Left renal cortex interstitium (tissue), 4 donors: ENCODE data around the gene TMED7. TPM values are rescaled to one million over a fixed set of nuclear protein-coding genes. Genes with fewer than 3 reads are reported as not detected.
"Not testable (repeated sequence)": the region's sequence is repeated elsewhere in the genome, so short reads cannot be mapped to it uniquely, and the experiment has no call there.

Source experiments
- DNase-seq, 4 donors: peaks; one replicate each; pipeline ENCODE4 v3.0.0-alpha.2; 2013; ENCODE audit warnings: low read depth in 4 of 4, low spot score in 2 of 4, missing footprints in 1 of 4
- polyA plus RNA-seq, 4 donors: library from polyadenylated mRNA; unstranded; fragments of 120-200 nt; gene quantifications; one replicate each; pipeline ENCODE4 v1.2.1, GENCODE V29; 2013; ENCODE audit not compliant: insufficient read length in 4 of 4

Gene TMED7
- 100 to 1,000 TPM in 3 of 4 donors, 10 to 100 TPM in 1; 87.5 to 107 (median 105) TPM for polyA plus RNA-seq

DNA sequence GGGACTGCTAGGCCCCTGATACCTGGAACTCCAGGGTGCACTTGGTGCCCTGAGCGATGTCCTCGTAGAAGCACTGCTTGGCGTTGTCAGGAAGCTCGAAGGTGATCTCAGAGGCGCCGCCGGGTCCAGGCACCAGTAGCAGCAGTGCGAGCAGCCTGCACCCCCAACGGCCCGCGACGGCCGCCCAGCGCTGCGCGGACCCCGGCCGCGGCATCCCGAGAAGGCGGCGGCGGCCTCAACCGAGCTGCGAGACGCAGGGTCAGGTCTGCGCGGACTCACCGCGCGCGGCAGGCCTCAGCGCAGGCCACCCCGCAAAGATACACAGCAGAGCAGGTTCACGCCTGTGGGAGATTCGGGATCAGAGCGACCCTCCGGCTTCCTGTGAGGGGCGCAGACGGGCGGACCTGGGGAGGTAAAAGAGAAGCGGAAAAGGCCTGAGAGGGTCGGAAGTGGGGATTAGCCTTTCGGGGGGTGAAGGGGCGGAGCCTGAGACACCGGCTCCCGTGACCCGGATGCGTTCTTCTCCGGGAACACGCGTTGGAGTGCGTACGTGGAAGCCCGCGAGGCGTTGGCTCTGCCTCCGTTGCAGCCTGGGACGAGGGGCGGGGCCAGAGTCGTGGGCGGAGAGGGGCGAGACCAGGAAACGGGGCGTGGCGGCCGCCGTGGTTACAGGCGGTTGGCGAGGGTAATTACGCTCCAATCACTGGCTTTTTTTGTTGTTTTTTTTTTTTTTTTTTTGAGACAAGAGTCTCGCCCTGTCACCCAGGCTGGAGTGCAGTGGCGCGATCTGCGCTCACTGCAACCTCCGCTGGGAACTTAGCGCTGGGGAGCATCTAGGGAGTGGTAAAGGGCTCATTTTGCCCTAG lies at the start of gene TMED7:
TSS of gene TMED7 (minus strand) at position 458 of the 866 bp plus-strand sequence. CDS start at position 214, 244 bp downstream.
- peak; percentile 89 to 96 (median 94) for DNase-seq

DNA sequence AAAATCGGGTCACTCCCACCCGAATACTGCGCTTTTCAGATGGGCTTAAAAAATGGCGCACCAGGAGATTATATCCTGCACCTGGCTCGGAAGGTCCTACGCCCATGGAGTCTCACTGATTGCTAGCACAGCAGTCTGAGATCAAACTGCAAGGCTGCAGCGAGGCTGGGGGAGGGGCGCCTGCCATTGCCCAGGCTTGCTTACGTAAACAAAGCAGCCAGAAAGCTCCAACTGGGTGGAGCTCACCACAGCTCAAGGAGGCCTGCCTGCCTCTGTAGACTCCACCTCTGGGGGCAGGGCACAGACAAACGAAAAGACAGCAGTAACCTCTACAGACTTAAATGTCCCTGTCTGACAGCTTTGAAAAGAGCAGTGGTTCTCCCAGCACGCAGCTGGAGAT lies 48.9 kb upstream of the TMED7 start:
- not testable (repeated sequence) for DNase-seq

DNA sequence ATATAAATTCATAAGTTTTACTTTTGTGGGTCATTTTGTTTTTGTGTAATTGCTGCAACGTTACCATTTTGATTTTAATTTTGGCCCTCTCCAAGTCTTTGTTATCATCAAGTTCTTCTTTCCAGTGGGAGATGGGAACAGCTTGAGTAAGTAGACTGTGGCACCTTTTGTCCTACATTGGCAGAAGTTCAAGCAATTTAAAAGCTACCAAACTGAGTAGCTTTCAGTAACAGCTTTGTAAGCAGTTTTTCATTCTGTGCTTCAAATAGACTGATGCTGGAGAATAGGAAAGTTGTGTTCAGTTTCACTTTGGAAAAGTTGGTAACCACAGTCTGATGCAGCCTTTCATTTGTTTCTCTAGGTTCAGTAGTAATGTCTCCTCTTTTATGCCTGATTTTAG lies 47.8 kb upstream of the TMED7 start:
- DNase-seq = no peak

DNA sequence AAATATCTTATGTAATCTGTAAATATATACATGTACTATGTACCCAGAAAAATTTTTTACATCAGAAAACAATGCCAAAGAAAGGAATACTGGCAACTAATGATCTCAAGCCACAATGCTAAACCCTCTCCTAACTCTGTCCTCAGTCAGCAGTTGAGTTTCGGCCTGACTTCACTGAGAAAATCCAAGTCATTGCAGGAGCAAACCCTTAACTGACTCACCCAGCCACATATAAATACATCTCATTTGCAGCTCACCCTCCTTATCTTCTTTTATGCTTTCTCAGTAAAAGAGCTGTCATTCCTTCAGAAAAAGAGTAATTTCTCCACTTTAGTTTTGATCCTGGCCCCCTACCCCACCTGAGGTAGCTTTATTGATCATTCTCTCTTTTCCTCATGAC lies 46.1 kb upstream of the TMED7 start:
- no peak for DNase-seq

DNA sequence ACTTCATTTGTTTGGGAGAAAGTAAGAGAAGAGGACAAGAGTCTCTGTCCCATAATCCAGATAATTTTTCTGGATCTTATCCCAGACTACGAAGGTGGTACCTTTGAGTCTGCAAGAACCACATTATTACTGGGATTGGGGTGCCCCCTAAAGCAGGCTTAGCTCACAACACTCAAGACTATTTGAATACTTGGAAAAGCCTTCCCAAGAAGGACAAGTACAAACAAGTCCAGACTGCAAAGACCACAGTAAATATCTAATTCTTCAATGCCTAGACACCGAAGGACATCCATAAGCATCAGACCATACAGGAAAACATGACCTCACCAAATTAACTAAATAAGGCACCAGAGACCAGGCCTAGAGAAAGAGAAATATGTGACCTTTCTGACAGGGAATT lies 40.2 kb upstream of the TMED7 start:
- no peak for DNase-seq

DNA sequence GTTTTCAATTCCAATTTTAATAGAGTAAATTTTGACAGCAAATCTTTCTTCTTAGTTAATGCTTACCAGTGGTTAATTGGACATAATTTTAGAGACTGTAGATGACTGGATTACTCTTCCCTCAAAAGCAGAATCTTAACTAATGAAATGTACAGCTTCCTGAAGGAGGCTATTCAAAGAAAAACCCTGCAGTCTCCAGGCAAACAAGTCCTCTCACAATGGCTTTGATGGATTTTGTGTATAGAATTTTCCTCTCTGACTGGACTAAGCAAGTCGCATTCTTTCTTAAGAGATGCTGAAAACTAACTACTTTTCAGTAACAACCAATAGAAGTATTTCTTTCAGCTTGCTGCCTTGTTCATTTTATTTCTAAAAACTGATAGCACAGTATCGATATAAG lies 35.7 kb upstream of the TMED7 start:
- no peak for DNase-seq

DNA sequence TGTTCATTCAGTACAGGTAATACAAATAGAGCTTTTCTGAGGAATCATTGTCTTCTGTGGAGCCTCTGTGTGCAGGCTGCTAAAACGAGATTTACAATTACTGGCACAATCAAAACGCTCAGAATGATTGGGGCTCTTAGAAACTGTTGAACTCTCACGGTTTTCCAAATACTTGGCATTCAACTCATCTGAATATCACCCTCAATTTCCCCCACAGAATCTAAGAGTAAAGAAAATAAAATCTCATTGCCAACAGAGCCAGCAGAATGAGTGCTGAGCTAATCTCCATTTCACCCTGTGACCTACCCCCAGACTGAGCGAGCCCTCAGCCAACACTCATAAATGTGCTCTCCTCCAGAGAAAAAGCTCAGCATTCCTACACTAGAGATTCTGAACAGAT lies 35.3 kb upstream of the TMED7 start:
- DNase-seq = no peak

DNA sequence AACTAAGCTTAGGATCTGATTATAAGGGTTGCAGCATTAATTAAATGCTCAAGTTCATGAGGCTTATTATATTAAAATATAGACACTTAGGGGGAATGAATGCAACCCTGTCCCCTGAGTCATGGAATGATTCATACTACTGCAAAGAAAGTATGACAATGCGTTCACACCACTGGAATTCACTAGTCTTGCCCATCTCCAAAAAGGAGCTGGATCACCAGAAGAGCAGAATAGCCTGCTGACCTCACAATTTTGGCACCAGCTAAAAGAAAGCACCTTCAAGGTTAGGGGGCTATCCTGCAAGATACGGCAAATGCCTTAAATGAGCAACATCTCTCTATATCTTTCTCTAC lies 32.0 kb upstream of the TMED7 start:
- DNase-seq = no peak

DNA sequence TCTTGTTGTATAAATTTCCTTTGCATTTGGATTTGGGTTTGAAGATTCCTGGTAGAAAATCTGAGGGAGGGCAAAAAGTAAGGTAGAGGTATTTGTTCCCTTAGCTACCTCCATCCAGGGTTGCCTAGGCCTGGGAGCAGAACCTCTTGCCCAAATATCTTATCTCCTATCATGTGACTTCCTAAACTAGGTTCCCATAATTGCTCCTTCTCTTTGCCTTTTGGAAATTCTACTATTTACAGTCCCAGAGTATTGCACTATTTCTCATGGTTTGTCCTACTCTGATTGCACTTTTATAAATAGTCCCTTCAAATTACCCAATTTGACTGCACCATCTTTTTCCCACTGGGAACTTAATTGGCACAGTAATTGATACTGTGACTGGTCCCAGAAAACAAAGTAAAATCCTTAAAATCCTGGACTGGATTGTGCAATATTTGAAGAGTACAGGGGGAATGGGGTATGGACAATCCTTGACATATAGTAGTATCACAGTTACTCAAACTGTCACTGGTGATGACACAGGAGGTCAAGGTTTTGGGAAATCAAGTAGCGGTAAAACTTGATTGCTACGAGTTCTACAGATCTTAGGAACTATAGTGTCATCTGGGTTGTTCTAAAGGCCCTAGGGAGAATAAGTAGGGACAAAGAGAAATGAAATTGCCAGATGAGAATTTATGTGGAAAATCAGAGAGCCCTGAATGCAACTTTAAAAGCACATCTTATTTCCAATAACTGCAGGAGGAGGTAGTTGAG lies 31.5 kb upstream of the TMED7 start:
- DNase-seq = no peak

DNA sequence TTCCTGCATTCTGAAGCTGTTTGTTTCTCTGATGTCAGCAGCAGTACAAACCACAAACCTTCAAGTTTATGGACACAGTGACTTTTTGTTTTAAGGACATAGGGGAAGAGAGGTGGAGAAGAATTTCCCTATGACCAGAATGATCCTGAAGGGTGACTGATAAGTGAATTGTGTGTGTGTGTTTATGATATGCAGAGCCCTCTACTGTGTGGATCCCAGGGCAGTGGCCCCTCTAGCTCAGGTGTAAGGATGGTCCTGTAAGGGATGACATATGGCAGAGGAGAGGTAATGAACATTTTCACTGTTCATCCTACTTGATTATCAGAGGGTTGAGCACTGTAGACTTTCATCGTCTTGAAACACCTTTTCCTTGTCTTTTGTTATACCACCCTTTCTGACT lies 30.6 kb upstream of the TMED7 start:
- DNase-seq = no peak

DNA sequence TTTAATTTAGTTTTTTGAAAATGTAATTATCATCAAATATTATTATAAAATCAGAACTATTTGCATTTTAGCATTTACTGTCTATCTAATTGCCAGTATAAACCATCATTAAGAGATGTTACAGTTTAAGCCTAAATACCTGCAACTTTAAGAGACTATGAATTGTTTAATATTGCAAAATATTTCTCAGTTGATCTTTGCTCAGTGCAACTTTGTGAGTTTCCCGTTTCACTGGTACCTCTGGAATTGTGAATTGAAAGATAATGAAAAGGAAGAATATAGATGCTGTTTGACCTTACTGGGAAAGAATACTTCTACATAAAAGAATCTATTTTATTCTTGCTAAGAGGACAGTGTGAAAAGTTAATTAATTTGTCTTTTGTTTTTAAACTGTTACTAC lies 30.2 kb upstream of the TMED7 start:
- DNase-seq = no peak

DNA sequence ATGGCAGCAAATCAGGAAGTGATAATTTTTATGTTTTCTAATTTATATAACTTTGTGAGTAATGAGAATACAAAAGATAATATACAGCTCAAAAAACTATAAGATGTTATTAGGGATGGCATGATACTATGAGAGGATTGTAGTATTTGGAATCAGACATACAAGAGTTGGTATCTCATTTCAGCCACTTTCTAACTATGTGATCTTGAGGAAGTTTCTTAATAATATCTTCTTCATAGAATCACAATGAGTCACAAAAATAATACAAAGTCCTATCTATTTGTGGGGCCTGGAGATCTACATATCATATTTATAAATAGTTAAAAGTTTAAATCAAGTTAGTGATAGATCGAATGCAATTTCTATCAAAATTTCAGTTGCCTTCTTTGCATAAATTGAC lies 23.7 kb upstream of the TMED7 start:
- no peak for DNase-seq

DNA sequence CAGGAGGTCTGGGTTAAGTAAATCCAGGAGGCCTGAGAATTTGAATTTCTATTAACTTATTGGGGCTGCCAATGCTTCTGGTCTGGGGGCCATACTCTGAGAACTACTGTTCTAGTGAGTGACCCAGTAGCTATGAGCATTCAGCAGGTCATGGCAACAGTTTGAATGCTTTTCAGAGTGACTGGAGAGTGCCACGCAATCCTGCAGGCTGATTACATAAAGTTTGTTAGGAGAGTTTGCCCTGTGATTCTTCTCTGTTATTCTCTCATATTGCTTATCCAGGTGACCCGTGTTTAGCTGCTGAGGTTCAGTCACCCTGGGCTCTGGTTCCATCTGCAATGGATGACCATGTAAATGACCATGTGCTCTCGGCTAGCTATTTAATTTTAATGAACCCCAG lies 22.2 kb upstream of the TMED7 start:
- no peak for DNase-seq

DNA sequence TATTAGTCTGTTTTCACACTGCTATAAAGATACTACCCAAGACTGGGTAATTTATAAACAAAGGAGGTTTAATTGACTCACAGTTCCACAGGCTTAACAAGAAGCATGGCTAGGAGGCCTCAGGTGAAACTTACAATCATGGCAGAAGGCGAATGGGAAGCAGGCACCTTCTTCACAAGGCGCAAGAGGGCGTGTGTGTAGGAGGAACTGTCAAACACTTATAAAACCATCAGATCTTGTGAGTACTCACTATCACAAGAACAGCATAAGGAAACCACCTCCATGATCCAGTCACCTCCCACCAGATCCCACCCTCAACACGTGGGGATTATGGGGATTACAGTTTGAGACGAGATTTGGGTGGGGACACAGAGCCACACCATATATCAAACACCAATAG lies 19.6 kb upstream of the TMED7 start:
- not testable (repeated sequence) for DNase-seq

DNA sequence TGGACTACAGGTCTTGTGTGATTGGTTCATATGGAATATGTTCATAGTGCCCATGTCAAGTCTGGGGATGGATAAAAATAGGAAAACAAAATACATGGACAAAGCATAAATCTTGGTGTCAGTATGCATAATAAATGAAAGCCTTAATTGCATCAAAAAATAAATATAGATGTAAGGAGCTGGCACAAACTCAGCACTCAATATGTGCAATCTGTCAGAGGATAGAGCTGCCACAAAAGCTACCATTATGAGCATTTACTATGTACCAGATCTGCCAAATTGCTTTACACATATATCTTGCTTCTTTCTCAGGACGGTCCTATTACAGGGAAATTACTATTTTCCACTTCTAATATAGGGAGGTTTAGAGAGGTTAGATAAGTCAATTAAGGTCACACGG lies 18.2 kb upstream of the TMED7 start:
- DNase-seq = no peak

DNA sequence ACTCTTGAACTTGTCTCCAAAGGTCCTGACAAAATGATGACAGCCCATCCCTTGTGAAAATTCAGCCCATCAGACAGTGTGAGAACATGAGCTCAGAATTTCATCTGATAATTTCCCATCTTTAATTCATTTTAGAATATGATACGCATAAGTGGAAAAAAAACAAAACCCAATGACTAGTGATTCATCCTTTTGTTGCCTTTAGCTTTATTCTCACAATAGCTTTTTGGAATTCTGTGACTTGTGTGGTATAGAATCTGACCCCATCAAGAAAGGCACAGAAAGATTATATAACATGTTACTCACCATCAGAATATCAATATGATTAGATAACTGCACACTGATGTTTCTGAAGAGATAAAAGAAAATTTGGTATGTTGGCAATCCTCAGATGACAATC lies 16.1 kb upstream of the TMED7 start:
- no peak for DNase-seq

DNA sequence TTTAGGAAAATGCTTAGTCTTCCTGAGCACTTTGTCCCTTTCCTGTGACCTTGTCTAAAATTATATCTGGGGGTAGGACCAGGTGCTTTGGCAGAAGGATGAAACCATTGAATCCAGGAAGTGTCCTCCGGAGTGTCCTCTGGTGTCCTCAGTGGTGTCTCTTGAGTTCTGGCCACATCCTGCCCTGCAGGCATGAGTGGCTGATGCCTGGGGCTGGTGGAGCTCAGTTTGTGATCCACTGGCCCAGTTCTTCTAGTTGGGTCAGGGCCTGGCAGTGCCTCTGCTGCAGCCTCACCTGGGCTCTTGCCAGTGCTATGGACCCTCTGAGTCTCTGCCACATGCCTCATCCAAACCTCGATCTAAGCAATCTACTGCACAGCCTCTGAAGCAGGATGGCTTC lies 14.4 kb upstream of the TMED7 start:
- no peak for DNase-seq

DNA sequence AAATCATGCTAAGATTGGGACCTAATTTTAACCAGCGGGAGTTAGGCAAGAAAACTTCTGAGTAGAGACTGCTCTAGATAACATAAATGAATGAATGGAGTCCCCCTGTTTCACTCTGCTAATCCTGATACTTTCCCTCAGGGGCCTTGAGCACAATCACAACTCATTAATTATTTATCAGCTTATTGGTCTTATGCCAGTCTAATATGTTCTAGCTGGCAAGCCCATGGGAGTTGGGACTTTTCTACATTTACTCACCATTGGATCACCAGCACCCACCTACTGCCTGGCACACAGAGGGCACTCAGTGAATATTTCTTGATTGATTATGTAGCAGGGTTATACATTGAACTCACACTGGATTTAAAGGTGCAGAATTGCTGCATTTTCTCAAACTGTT lies 13.5 kb upstream of the TMED7 start:
- DNase-seq = no peak

DNA sequence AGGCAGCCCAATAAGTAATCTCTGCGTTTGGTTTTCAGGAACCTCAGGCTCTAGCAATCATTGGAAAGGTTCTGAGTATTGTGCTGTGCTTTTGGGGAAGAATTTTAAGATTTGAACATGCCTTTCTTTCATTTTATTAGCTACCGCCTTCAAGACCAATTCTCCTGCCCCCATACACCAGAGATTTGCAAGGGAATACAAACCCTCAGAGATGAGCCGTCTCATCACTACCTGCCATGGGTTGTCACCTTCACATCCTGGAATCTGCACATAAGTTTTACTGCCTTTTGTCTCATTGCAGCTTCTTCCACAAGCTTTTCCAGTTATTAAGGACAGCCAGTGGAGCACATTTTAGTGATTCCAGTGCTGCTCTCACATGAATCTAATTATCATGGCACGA lies 11.7 kb upstream of the TMED7 start:
- DNase-seq = no peak

DNA sequence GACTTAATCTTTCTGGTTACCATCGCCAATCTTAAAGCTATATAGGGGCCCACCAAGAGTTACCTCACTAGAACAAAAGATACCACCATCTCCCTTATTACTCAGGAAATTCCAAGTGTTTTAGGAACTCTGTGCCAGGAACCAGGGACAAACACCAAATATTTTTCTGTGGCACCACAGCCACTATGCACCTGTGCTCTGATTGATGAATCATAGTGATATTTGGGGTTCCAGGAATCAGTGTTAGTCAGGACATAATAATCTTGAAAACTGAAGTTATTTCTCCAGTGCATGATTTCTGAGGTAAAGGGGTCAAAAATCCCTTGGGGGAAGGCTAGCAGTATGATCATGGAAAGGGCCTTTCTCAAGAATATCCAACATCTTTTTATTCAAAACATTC lies 10.2 kb upstream of the TMED7 start:
- no peak for DNase-seq

DNA sequence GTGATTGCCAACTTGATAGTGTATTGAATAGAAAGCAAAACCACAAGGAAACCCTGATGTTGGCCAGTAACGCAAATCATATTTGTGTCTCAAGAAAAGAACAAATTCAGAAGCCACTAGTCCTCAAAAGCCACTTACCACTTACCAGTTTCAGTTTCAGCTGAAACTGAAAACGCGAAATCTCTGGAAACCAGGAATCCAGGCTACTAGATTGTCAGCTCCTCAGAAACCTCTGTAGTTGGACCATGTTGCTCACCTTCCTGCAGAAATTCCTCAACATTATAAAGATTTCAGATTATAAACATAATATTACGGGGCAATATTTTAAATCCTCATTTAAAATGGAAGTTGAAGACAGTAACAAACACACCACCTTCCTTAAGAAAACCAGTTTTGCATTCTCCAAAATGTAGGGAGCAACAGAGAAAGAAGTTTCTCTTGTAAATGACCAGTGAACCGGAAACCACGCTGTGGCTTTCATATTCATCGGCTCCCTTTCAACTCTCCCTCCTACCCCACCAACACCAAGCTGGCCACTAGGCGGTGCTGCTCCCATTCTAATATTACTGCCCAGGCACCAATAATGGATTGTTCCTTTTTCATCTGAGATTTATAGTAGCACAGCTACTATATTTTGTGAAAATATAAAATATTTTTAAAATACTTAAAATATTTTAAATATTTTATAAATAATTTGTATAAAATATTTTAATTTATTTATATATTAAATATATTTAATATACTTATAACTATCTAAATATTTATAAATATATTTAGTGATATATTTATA lies 8.7 kb upstream of the TMED7 start:
- peak in 3 of 4 donors; percentile 56 to 78 (median 58) for DNase-seq
